ENCODE data around the gene TWIST2.

Gene TWIST2

DNA sequence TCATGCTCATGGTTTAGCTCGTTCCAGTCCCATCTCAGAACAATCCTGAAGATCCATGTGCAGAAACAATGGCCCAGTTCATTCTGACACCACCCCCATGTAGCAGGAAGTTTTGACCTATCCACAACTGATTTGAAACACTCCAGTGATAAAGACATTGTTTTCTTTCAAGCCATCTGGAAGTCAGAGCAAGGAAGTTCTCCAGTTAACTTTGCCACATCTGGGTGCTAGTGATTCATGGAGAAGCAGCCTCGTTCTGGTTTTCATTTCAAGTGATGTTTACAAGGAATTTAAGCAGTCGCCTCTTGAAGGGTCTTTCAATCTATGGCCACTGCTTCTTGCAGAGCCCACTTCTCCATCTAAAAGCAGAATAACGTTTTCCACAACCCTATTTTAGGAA, 36.6 kb upstream of the TWIST2 start:
- H3K4me3 ChIP-seq (ENCODE audit: low read length, poor library complexity, severe bottlenecking), result no peak overlapping the region
- H2AFZ ChIP-seq (ENCODE audit: low read length), result no peak overlapping the region
- H3K9me3 ChIP-seq (ENCODE audit: insufficient read depth, low read depth, low read length), result peaks cover 7% of the 10 kb centered on the region; the same call in 1 of the 2 replicates
- H3K4me2 ChIP-seq (ENCODE audit: low read depth, low read length, poor library complexity, severe bottlenecking), result no peak overlapping the region
- H3K9ac ChIP-seq (ENCODE audit: low read depth, low read length, poor library complexity, severe bottlenecking), result no peak overlapping the region
- no peaks in the 10 kb centered on the region for H3K9me2 ChIP-seq (replicated peaks; ENCODE audit: low read depth, low read length)
- TF ChIP-seq EZH2phosphoT487 (IDR thresholded peaks at IDR 0.05; ENCODE audit: borderline replicate concordance), result no peak
- TF ChIP-seq, protein P1, sequence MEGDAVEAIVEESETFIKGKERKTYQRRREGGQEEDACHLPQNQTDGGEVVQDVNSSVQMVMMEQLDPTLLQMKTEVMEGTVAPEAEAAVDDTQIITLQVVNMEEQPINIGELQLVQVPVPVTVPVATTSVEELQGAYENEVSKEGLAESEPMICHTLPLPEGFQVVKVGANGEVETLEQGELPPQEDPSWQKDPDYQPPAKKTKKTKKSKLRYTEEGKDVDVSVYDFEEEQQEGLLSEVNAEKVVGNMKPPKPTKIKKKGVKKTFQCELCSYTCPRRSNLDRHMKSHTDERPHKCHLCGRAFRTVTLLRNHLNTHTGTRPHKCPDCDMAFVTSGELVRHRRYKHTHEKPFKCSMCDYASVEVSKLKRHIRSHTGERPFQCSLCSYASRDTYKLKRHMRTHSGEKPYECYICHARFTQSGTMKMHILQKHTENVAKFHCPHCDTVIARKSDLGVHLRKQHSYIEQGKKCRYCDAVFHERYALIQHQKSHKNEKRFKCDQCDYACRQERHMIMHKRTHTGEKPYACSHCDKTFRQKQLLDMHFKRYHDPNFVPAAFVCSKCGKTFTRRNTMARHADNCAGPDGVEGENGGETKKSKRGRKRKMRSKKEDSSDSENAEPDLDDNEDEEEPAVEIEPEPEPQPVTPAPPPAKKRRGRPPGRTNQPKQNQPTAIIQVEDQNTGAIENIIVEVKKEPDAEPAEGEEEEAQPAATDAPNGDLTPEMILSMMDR (conservative IDR thresholded peaks at IDR 0.05; ENCODE audit: low read length), result no peak
- no peaks in the 10 kb centered on the region for H3K36me3 ChIP-seq (ENCODE audit: insufficient read depth, low read length)
- H4K20me1 ChIP-seq (ENCODE audit: insufficient read depth, low read length, poor library complexity, severe bottlenecking), result no peaks in the 10 kb centered on the region
- no peaks in the 10 kb centered on the region for H3K27me3 ChIP-seq (ENCODE audit: insufficient read depth, low read length, poor library complexity, severe bottlenecking)
- no peaks in the 10 kb centered on the region for H3K4me1 ChIP-seq (ENCODE audit: insufficient read depth, low read length, poor library complexity, severe bottlenecking)
- H3K79me2 ChIP-seq (ENCODE audit: insufficient read depth, low read length), result no peaks in the 10 kb centered on the region
- H3F3A ChIP-seq (ENCODE audit: low read depth), result no peaks in the 10 kb centered on the region

DNA sequence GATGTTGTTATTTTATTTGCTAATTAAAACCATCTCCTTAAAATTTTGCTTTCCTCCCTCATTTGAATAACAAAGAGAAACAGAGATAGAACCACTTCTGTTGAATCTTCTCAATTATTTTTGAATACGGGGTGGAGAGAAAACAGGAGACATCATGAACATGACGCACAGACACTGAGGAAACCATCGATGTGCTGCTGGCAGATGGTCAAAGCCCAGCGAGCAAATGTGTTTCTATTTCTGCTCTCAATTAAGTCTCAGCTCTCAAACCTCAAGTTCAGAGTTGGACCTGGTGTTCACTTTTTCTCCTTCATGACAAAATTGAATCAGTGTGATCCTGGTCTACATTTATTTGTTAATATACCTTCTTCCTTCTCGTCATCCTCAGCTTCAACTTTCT, 36.1 kb upstream of the TWIST2 start:
- H3K9me2 ChIP-seq (replicated peaks; ENCODE audit: low read depth, low read length), result no peaks in the 10 kb centered on the region
- peaks cover 7% of the 10 kb centered on the region; the same call in 1 of the 2 replicates for H3K9me3 ChIP-seq (ENCODE audit: insufficient read depth, low read depth, low read length)
- no peak overlapping the region for H2AFZ ChIP-seq (ENCODE audit: low read length)
- no peaks in the 10 kb centered on the region for H4K20me1 ChIP-seq (ENCODE audit: insufficient read depth, low read length, poor library complexity, severe bottlenecking)
- TF ChIP-seq EZH2phosphoT487 (IDR thresholded peaks at IDR 0.05; ENCODE audit: borderline replicate concordance), result no peak
- TF ChIP-seq, protein P1 (conservative IDR thresholded peaks at IDR 0.05; ENCODE audit: low read length), result no peak
- no peak overlapping the region for H3K9ac ChIP-seq (ENCODE audit: low read depth, low read length, poor library complexity, severe bottlenecking)
- H3K4me1 ChIP-seq (ENCODE audit: insufficient read depth, low read length, poor library complexity, severe bottlenecking), result no peaks in the 10 kb centered on the region
- no peak overlapping the region for H3K4me3 ChIP-seq (ENCODE audit: low read length, poor library complexity, severe bottlenecking)
- H3K27me3 ChIP-seq (ENCODE audit: insufficient read depth, low read length, poor library complexity, severe bottlenecking), result no peaks in the 10 kb centered on the region
- H3K36me3 ChIP-seq (ENCODE audit: insufficient read depth, low read length), result no peaks in the 10 kb centered on the region
- H3K79me2 ChIP-seq (ENCODE audit: insufficient read depth, low read length), result no peaks in the 10 kb centered on the region
- H3F3A ChIP-seq (ENCODE audit: low read depth), result no peaks in the 10 kb centered on the region
- H3K4me2 ChIP-seq (ENCODE audit: low read depth, low read length, poor library complexity, severe bottlenecking), result no peak overlapping the region

DNA sequence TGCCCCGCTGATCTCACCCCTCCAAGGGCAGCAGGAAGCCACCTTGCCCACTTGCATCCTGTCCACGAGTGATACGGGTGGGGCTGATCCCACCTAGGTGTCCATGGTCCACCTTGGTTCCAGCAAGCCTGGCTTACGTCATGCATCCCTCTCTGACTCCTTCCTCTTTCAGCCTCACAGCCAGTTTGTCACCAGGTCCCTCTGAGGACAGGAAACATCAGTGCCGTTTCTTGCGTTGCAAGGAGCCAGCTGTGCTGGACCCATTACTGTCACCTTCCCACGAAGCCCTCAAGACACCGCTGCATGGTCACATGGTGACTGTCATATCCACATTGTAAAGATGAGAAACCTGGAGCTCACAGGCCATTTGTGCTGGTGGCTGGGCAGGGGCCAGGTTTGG, 34.8 kb upstream of the TWIST2 start:
- H3F3A ChIP-seq (ENCODE audit: low read depth), result no peaks in the 10 kb centered on the region
- H3K27me3 ChIP-seq (ENCODE audit: insufficient read depth, low read length, poor library complexity, severe bottlenecking), result no peaks in the 10 kb centered on the region
- no peaks in the 10 kb centered on the region for H3K4me1 ChIP-seq (ENCODE audit: insufficient read depth, low read length, poor library complexity, severe bottlenecking)
- H3K4me2 ChIP-seq (ENCODE audit: low read depth, low read length, poor library complexity, severe bottlenecking), result no peak overlapping the region
- no peaks in the 10 kb centered on the region for H3K79me2 ChIP-seq (ENCODE audit: insufficient read depth, low read length)
- H3K4me3 ChIP-seq (ENCODE audit: low read length, poor library complexity, severe bottlenecking), result no peak overlapping the region
- H2AFZ ChIP-seq (ENCODE audit: low read length), result no peak overlapping the region
- no peaks in the 10 kb centered on the region for H3K9me2 ChIP-seq (replicated peaks; ENCODE audit: low read depth, low read length)
- peaks cover 7% of the 10 kb centered on the region; the same call in 1 of the 2 replicates for H3K9me3 ChIP-seq (ENCODE audit: insufficient read depth, low read depth, low read length)
- no peaks in the 10 kb centered on the region for H3K36me3 ChIP-seq (ENCODE audit: insufficient read depth, low read length)
- TF ChIP-seq, protein P1 (conservative IDR thresholded peaks at IDR 0.05; ENCODE audit: low read length), result no peak
- TF ChIP-seq EZH2phosphoT487 (IDR thresholded peaks at IDR 0.05; ENCODE audit: borderline replicate concordance), result no peak
- H4K20me1 ChIP-seq (ENCODE audit: insufficient read depth, low read length, poor library complexity, severe bottlenecking), result no peaks in the 10 kb centered on the region
- no peak overlapping the region for H3K9ac ChIP-seq (ENCODE audit: low read depth, low read length, poor library complexity, severe bottlenecking)

Data from Loucy (cell line).